Superior temporal gyrus (tissue), 1 donor: Measurements from ENCODE around the gene CHRNB2.

Experiments
- DNase-seq: peaks from one replicate; pipeline ENCODE4 v3.0.0-alpha.2; 2016; ENCODE audit errors: extremely low spot score

The CHRNB2 gene

DNA sequence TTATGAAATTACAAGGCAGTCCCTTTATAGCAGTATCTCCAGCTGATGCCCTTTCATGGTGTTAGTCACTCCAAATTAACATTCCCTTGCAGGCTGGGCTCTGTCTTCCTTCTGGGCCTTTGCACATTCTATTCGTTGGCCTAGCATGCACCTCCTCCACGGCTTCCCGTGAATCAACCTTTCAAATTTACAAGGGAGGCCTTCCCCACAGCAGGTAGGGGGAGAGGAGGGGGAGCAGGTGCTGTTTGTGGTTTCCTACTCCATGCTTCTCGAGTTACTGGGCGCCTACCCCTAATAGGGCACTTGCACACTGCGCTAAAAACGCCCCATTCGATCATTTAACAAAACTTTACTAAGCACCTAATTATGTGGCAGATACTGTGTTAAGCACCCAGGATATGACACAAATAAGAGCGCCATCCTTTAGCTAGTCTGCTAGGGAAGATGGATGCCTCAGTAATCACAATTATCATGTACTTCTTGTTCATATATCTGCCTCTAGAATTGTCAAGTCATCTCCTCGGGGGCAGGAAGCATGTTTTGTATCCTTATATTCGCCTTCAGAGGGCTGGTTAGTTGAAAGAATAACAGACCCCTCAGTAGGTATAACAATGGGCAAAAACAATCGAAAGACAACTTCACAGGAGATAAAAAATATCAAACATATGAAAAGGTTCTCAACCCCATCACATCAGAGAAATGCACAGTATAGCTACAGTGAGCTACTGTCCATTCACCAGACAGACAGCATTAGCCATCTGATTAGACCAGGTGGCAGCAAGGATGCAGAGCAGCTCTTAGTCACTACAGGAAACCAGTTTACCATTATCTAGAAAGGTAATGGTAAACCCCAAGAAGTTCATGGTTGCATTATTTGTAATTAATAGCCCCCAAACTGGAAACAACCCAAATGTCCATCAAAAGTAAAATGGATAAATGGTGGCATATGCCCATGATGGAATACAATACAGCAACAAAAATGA is 42.1 kb downstream of the CHRNB2 start:
- no peak for DNase-seq

DNA sequence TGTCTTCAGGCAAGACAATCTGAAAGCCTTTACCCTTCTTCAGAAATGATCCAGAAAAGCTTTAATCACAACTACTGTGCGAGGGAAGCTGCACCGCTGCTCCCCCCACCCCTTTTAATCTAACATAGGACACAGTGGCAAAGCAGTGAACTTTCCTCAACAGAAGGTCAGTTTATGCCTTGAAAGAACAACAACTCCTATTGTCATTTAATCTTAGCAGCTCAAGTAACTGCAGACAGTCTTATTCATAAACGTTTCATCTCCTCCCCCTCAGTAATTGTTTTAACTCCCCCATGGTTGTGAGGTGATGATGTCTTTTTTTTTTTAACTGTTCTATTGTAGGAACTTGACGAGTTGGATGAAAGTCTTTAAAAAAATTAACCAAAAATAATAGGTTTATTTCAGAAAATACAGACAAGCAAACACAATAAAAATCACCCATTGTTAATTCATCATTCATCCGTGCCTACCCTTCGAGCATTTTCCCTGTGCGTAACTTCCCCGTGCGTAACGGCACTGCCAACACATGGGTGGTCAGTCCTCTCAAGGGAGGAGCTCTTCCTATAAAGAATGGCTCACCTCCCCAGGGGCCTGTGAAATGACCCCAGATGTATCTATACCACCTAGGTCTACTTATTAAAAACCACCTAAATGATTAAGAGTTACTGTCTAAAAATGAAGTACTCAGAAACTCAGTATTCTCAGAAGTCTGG is 43.7 kb downstream of the CHRNB2 start:
- peak; percentile 17 for DNase-seq

DNA sequence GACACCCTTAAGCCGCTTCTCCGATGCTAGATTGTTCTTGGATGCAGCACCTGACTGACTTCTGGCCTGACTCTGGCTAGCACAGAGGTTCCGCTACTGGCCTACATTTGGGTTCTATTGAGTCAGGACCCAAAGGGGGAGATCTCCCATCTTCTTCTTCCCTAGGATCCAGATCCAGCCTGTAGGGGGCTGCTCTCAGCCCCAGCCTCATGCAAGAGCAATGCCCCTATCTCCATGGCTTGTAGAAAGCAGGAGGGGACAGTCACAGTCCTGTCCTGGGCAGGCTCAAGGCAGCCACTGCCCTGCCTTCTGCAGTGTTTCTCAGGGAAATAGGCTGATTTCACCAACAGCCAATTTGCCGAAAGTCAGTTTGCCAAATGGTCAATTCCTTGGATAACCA is 46.7 kb downstream of the CHRNB2 start:
- DNase-seq, result no peak

DNA sequence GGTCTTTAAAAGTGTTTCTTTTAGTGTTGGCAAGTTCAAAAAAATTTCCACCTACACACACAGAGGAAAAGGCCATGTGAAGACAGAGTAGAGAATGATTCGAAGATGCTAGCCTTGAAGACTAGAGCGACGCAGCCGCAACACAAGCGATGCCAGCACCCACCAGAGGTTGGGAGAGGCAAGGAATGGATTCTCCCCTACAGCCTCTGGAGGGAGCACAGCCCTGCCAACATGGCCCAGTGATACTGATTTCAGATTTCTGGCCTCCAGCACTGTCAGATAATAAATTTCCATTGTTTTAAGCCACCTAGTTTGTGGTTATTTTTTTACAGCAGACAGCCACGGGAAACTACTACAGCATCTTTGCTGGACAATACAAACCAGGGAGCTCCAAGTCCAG is 47.3 kb downstream of the CHRNB2 start:
- DNase-seq, result no peak

DNA sequence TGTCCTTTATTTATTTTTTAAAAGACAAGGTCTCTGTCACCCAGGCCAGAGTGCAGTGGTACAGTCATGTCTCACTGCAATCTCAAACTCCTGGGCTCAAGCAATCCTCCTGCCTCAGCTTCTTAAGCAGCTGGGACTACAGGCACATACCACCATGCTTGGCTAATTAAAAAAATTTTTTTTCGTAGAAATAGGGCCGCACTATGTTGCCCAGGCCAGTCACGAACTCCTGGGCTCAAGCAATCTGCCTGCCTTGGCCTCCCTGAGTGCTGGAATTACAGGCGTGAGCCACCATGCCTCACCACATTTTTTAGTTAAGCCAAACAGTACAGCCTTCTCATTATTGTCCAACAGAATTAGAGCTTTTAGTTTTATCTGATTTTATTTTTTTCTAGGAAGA is 47.8 kb downstream of the CHRNB2 start:
- DNase-seq, result no peak

DNA sequence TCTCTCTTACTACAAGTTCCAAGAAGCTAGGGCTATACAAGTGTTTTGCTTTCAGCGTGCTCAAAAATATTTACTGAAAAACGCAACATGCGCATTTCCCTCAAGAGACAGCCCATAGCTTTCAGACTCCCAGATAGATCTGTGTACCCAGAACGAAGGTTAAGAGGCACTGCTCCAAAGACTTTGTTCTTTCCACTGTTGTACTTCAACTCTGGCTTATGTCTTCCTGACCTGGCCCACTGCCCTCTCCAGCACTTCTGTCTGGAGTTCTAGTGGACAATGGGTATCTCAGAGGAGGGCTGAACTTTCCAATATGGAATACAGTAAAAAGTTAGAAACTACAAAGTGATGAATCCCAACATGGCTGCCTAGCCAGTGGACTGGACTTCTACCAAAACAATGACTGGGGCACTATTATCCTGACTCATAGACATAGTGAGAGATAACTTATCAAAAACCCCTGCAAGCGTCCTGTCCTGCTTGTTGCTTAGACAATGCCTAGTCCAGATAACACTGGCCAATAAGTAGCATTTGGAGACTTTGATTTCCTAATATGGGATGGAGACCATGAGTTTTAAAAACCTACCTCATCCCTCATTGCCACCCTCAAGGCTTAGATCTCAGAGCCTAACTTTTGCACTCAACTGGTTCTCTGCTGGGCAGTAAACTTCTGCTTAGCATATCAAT is 49.2 kb downstream of the CHRNB2 start:
- DNase-seq, result no peak

DNA sequence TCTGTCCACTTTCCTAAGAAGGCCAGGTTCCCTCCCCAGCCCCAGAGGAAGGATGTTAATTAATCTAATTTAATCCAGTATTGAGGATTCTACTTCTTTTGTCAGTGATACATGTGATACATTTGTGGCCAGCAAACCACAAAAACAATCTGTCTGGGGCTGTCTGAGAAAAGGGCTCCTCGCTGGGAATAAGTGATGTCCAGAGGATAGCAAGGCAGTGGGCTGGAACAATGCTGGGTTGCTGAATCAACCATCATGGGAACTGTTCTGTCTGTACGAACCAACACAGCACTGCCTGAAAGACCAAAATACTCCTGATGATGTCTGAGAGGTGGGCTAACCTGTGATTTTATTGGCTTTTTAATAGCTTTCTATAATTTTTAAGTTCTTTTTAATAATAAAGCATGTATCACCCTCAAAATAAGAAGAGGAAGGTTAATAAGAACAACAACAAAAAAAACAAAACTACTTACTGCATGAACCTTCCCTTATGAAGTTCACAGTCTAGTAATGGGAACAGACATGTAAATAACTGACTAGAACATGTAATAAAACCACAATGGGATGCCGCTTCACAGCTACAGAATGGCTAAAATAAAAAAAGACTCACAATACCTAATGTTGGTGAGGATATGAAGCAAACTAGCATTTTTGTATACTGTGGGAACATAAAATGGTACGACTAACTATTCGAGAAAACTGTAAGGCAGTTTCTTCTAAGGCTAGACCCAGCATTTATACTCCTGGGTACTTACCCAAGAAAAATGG is 51.8 kb downstream of the CHRNB2 start:
- no peak for DNase-seq

DNA sequence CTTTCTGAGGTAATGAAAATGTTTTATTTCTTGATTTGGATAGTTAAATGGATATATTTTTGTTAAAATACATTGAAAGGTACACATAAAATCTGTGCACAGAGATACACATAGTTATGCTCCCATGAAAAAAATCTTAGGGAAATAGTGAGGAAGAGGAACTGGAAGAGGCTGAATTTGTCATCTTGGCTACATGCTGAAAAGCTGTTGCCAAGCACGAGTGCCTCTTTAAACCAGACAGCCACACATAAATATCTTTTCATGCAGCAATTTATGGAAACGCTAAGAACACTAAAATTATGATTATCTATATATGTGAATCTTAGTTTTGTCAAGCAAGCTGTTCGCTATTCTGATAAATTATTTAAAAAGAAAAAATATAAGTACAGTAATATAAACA is 53.2 kb downstream of the CHRNB2 start:
- no peak for DNase-seq

DNA sequence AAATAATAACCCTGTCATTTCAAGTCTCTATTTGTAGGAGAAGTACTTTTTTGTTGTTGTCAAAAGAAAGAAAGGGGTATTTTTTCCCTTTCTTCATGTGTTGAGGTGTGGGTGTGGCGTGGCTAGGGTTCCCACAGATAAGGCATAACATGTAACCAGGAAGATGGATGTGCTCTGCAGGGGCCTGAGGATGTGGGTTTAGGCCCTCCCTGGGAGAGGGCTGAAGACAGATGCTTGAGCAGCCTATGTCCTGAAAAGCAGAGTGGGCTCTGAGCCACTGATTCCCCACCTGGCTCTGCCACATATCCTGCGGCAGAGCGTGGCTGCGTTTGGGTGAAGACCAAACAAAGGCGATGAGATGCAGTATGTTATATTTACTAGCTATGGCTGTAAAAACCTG is 54.3 kb downstream of the CHRNB2 start:
- DNase-seq, result no peak

DNA sequence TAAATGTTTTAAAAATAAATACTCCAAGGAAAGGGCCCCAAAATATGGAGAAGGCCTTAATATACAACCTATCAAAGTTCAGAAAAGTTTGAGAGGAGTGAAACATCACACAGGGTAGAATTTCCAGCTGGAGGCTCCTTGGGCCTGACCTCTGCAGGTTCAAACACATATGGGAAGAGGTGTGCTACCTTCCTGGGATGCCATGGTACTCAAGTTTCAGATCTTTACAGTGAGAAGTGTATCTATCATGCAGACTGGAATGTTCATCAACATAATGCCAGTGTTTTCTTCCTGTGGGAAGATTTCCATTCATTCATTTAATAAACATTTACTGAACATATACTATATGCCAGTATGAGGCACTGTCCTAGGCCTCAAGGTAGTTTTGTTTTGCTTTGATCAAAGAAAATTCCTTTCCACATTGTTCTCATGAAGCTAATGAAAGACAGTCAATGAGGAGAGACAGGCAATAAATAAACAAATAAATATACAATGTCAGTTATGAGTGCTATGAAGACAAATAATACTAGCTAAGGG is 55.0 kb downstream of the CHRNB2 start:
- DNase-seq, result no peak

DNA sequence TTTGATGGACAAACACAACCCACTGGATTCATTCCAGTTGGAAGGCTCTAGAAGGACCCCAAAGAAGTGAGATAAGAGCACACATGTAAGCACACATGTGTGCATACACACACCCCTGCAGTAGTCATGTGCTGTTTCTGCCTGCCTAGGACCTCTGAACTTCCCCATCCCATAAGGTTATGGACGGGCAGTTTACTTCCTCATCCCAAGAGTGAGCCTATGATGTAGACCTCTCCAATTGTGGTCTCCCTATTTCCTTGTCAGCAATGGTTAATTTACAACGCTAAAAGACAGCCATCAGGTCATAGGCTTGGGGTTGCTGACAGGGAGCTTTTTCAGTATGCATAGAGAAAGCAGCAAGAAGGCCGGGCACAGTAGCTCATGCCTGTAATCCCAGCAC is 55.8 kb downstream of the CHRNB2 start:
- no peak for DNase-seq

DNA sequence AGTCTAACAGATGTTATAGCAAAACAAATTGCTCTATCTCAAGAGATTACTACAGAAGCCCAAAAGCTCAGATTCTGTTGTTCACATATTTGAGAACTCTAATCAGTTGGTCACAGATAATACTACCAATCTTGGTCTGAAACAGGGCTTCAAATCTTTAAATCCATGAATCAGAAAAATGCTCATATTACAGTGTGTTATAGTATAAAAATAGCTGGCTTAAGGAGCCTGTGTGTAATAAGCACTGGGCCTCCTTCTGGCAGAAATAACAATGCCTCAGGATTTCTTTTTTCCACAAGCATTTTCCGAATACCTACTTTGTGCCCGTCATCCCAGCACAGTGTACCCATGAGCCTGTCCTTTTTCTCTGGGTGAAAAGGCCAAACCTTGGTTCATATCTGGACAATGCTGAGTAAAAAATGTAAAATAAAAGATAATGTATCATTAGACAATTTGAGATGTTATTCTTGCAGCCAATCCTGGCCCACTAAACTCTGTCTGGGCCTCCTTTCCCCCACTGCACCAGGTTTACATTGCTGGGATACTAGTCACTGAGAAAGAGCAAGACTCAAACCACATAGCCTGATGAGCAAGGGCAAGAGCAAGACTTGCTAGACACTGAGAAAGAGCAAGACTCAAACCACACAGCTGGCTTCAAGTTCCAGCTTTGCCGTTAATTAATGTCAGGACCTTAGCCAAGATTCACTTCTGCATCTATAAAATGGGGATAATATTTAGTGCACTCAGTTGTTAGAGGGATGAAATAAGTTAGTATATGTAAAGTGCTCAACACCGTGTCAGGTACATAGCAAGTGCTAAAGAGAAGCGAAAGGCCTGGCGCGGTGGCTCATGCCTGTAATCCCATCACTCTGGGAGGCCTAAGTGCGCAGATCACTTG is 57.4 kb downstream of the CHRNB2 start:
- DNase-seq, result no peak

DNA sequence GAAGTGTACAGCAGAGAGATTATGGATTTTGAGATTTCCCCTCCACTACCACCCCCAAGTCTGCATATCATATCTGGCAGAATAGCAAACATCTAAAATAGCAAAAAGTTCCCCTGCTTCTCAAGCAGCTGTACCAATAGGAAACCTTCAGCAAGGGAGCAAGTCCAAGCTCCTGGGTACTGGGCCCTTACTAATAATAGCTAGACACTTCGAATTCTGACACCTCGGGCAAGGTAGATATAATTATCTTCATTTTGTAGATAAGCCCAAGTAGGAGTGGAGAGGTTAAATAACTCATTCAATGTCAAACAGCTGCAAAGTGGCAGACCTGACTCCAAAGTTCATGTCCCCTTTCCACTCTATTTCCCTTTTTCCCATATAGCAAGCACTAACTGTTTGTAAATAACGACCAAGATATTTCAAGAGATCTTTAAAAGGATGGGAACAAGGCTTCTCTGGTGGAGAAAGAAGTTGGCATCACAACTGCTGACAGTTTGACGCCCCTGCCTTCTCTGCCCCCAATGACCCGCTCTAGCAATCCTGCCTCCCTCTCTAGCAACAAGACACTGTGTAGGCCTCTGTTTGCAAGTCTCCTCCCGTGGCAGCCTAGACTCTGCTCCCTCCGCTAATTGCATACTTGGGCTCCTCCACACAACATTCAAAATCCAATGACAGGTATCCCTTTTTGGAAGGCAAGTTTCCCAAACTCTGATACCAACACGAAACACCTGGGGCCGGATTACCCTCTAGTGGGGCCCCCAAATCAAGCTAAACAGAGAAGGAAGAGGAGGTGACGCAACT is 59.1 kb downstream of the CHRNB2 start:
- DNase-seq, result peak; percentile 35

DNA sequence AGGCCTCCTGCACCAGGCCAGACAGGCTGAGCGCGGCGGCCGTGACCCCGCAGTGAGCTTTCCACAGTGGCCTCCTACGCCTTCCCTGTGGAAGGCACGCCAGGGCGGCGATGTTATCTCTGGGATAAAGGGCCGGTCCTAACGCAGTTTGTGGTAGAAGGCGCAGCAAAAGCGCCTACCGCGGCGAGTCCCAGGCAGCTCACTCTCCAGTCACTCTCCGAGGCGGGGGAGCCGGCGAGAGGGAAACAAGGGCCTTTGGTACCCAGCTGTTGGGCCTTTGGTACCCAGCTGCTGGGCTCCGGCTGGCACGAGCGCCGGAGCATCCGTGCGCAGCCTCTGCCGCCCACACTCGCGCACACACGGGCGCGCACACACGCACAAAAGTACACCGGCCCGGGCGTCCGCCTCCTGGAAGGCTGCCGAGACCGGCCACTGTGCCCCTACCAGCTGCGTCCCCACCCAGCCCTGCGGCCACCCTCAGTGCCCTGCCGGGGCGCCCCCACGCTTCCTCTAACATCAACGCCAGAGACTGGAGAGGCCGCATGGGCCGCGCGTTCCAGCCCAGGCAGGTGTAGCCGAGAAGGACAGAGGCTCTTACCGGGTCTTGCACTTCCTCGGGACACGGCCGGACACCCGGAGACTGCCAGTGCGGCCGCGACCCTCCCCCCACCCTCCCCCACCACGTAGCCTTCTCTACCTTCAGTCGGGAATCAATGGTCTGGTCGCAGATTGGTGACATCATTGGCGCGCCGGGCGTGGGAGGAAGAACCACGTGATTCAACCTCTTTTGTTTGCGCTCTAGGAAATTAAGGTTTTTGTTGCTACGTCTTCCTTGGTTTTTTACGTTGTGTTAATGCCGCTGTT is 59.9 kb downstream of the CHRNB2 start:
- DNase-seq, result peak; percentile 93

DNA sequence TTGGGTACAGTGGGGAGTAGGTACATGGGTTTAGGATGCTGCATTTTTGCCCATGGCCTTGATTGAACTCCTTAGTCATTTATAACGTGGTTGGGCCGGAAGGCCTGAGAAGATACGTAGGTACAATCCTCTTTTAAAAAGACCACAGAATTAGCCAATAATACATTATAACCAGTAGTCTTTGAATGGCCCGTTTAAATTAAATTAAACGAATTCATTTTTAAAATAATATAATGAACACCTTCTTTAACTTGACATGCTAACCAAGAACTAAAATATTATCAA is 60.5 kb downstream of the CHRNB2 start:
- DNase-seq, result no peak

DNA sequence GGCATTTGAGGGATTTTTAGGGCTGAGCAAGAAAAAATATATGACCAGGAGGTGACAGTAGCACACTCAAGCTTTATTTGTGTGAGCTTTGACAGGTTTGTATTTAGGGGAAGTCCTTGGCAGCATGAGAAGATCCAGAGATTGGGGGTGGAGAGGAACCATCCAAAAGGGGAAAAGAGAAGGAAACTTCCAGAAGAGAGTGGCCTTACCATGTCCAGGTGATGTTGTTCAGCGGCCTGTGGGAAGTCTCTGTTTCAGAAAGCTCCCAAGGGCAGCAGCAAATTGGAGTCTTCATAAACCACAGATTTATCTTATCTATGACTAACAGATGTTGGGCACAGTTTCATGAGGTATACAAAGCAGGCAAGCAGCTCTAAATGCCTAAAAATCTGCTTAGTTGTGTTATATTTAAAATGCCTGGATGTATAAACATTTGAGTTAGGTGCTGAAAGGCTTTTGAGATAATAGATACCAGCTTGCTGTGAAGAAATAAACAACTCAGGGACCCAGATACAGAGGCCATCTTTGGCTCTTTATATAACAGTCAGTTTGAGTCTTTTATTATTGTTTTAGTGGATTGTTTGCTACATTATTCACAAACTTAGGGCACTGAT is 61.6 kb downstream of the CHRNB2 start:
- no peak for DNase-seq
